AG04450 (cell line): Measurements from ENCODE around the gene PSMC3IP. TPM values are rescaled to one million over a fixed set of nuclear protein-coding genes. Genes with fewer than 3 reads are reported as not detected.
"Not testable (repeated sequence)": the region's sequence is repeated elsewhere in the genome, so short reads cannot be mapped to it uniquely, and the experiment has no call there.

ENCODE experiments used
- CTCF ChIA-PET: fragments of 300-600, 350-600 bp; formaldehyde crosslinking; extraction: SDS; loops from one replicate; lab custom pipeline; 2022; ENCODE audit warnings: antibody characterized with exemption, inconsistent platforms; lab: Charles Lee
- POLR2A ChIA-PET: fragments of 350-600 bp; formaldehyde crosslinking; extraction: SDS; loops from one replicate; lab custom pipeline; 2021; ENCODE audit warnings: antibody characterized with exemption, inconsistent platforms; lab: Yijun Ruan, JAX
- DNase-seq: peaks from one replicate; pipeline ENCODE4 v3.0.0-alpha.2; 2011; ENCODE audit warnings: low read depth, low spot score
- H3K27ac ChIP-seq: one replicate; pipeline ENCODE4 v1.5.1; 2012; ENCODE audit warnings: low read depth, low read length, control low read depth
- H3K27me3 ChIP-seq: one replicate; pipeline ENCODE4 v1.6.0; 2012; ENCODE audit warnings: low read length; ENCODE audit not compliant: control insufficient read depth, insufficient read depth
- H3K4me3 ChIP-seq: 2 replicates; pipeline ENCODE4 v1.5.1; 2011; ENCODE audit warnings: mild to moderate bottlenecking, low read depth, low read length, control low read depth
- H3K9me3 ChIP-seq: 2 replicates; pipeline ENCODE4 v1.5.1; 2012; ENCODE audit warnings: low read length; ENCODE audit not compliant: control insufficient read depth, insufficient read depth
- polyA plus RNA-seq: library from polyadenylated mRNA; depleted of rRNA; stranded (reverse); fragments of >200 nt; gene quantifications from 2 replicates; pipeline ENCODE4 v1.2.3, GENCODE V29; 2011
- TF ChIP-seq, protein P1 (sequence below): IDR thresholded peaks from 2 replicates; pipeline ENCODE4 v1.5.1; 2011; ENCODE audit warnings: low read depth, low read length, control low read depth, inconsistent platforms

PSMC3IP gene
- polyA plus RNA-seq, 1 experiment = 5.1 TPM

DNA sequence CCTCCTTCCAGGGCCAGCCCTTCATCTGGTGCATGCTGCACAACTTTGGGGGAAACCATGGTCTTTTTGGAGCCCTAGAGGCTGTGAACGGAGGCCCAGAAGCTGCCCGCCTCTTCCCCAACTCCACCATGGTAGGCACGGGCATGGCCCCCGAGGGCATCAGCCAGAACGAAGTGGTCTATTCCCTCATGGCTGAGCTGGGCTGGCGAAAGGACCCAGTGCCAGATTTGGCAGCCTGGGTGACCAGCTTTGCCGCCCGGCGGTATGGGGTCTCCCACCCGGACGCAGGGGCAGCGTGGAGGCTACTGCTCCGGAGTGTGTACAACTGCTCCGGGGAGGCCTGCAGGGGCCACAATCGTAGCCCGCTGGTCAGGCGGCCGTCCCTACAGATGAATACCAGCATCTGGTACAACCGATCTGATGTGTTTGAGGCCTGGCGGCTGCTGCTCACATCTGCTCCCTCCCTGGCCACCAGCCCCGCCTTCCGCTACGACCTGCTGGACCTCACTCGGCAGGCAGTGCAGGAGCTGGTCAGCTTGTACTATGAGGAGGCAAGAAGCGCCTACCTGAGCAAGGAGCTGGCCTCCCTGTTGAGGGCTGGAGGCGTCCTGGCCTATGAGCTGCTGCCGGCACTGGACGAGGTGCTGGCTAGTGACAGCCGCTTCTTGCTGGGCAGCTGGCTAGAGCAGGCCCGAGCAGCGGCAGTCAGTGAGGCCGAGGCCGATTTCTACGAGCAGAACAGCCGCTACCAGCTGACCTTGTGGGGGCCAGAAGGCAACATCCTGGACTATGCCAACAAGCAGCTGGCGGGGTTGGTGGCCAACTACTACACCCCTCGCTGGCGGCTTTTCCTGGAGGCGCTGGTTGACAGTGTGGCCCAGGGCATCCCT is 34.1 kb downstream of the PSMC3IP start:
- CTCF ChIA-PET = no interaction called here
- TF ChIP-seq, protein P1, sequence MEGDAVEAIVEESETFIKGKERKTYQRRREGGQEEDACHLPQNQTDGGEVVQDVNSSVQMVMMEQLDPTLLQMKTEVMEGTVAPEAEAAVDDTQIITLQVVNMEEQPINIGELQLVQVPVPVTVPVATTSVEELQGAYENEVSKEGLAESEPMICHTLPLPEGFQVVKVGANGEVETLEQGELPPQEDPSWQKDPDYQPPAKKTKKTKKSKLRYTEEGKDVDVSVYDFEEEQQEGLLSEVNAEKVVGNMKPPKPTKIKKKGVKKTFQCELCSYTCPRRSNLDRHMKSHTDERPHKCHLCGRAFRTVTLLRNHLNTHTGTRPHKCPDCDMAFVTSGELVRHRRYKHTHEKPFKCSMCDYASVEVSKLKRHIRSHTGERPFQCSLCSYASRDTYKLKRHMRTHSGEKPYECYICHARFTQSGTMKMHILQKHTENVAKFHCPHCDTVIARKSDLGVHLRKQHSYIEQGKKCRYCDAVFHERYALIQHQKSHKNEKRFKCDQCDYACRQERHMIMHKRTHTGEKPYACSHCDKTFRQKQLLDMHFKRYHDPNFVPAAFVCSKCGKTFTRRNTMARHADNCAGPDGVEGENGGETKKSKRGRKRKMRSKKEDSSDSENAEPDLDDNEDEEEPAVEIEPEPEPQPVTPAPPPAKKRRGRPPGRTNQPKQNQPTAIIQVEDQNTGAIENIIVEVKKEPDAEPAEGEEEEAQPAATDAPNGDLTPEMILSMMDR = no peak
- H3K27me3 ChIP-seq = no peaks in the 10 kb centered on the region
- H3K4me3 ChIP-seq = no peak overlapping the region
- POLR2A ChIA-PET = no interaction called here
- H3K27ac ChIP-seq = no peak overlapping the region
- no peaks in the 10 kb centered on the region; the same call in 1 of the 2 replicates for H3K9me3 ChIP-seq
- no peak for DNase-seq

DNA sequence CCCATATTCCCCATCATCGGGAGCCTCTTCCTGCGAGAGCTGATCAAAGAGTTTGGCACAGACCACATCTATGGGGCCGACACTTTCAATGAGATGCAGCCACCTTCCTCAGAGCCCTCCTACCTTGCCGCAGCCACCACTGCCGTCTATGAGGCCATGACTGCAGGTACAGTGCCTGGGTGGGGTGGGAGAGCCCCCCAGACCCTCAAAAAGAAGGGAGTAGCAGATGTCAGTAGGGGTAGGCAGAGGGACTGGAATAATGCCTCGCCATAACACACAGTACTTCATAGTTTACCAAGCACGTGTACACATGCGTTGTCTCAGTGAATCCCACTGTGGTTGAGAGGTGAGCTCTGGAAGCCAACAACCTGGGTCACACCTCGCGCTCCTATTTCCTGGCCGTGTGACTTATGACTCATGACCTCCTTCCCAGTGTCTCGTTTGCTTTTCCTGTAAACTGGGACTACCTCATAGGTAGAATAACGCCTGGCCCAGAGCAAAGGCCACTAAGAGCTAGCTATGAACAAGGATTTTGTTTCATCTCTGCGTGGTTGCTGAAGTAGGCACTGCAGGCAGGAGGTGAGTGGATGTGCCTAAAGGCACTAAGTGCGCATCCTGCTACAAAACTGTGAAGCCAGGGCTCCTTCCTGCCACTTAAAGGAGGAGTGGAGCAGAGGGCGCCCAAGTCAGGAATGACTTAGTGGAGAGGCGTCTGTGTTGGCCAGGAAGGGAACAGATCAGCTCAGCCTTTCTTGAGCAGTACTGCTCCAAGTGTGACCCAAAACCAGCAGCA is 36.3 kb downstream of the PSMC3IP start:
- no peaks in the 10 kb centered on the region for H3K27me3 ChIP-seq
- TF ChIP-seq, protein P1 = no peak
- POLR2A ChIA-PET = interaction anchor here (0.5 kb wide), 1 partner anchor 267 kb away, joined by 3 read pairs; no protein-coding TSS in a partner anchor
- CTCF ChIA-PET = interaction anchor here (0.7 to 1.1 kb wide), 2 partner anchors 37 to 413 kb away, joined by 3 read pairs; no protein-coding TSS in a partner anchor
- no peak overlapping the region for H3K4me3 ChIP-seq
- no peaks in the 10 kb centered on the region; the same call in 1 of the 2 replicates for H3K9me3 ChIP-seq
- no peak for DNase-seq
- H3K27ac ChIP-seq = no peak overlapping the region

DNA sequence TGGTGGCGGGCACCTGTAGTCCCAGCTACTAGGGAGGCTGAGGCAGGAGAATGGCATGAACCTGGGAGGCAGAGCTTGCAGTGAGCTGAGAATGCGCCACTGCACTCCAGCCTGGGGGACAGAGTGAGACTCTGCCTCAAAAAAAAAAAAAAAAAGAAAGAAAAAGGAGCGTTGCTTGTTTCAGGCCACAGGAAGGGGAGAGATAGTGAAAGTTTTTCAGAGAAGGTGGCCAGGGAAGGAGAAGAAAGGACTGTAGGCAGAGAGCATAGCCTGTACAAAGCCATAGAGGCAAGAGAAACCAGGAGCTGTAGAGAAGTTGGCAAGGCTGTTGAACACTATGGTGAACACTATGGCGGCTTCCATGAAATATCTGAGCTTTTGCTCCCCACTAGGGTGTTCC is 37.0 kb downstream of the PSMC3IP start:
- ChIA-PET POLR2A (interaction anchor here (0.5 kb wide), 1 partner anchor 267 kb away, joined by 3 read pairs; no protein-coding TSS in a partner anchor), CTCF (interaction anchor here (0.7 kb wide), 1 partner anchor 412 kb away, joined by 3 read pairs; no protein-coding TSS in a partner anchor)
- not testable (repeated sequence) for DNase-seq, H3K4me3 ChIP-seq, H3K27me3 ChIP-seq, H3K9me3 ChIP-seq, H3K27ac ChIP-seq

DNA sequence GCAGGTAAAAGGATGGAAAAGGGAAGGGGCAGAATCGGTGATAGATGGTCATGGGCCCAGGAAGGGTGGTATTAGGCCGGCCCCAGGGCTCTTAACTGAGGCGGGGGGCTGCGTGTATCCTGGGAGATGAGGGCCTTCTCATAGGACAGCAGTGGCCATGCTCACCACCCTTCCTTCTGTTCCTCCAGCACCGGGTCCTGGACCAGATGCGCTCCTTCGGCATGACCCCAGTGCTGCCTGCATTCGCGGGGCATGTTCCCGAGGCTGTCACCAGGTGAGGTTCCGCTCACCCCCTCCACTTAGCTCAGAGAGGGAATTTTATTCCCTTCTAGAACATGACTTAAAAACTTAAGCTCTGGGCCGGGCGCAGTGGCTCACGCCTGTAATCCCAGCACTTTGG is 39.0 kb downstream of the PSMC3IP start:
- no peaks in the 10 kb centered on the region for H3K27me3 ChIP-seq
- H3K9me3 ChIP-seq = no peaks in the 10 kb centered on the region; the same call in 1 of the 2 replicates
- no peak overlapping the region for H3K27ac ChIP-seq
- CTCF ChIA-PET = no interaction called here
- TF ChIP-seq, protein P1 = no peak
- DNase-seq = no peak
- no peak overlapping the region for H3K4me3 ChIP-seq
- POLR2A ChIA-PET = no interaction called here

DNA sequence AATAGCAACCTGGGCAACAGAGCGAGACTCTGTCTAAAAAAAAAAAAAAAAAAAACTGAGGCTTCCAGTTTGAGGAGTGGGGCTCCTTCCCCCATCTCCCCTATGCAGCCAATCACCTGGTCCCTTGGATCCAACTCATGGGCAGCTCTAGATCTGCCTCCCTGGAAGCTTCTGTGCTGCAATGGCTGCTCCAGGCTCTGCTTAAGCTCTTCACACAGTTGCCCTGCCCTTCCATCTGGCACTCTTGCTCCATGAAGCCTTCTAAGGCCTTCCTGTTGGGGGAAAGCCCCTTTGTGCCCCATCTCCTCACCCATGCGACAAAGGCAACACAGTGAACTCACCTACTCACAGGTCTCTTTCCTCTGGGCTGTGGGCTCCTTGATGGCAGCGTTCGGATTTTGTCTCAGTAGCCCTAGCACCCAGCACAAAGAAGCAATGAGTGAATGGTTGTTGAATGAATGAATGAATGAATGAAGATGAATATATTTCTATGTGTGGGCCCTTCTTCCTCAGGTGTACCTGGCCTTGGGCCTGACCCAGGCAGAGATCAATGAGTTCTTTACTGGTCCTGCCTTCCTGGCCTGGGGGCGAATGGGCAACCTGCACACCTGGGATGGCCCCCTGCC is 39.6 kb downstream of the PSMC3IP start:
- ChIA-PET POLR2A (no interaction called here), CTCF (no interaction called here)
- TF ChIP-seq, protein P1 = no peak
- Histone ChIP-seq H3K27ac (no peak overlapping the region), H3K4me3 (no peak overlapping the region), H3K9me3 (no peaks in the 10 kb centered on the region; the same call in 1 of the 2 replicates), H3K27me3 (no peaks in the 10 kb centered on the region)
- DNase-seq = no peak
